Kidney epithelial cell (primary cell): Measurements from ENCODE around the gene SULT1A2. TPM values are rescaled to one million over a fixed set of nuclear protein-coding genes. Genes with fewer than 3 reads are reported as not detected.
"Not testable (repeated sequence)": the region's sequence is repeated elsewhere in the genome, so short reads cannot be mapped to it uniquely, and the experiment has no call there.

Experiments
- DNase-seq: peaks from one replicate; pipeline ENCODE4 v3.0.0-alpha.2; 2010; ENCODE audit warnings: low read depth
- H3K27me3 ChIP-seq: 2 replicates; pipeline ENCODE4 v1.6.0; 2011; ENCODE audit warnings: low read length; ENCODE audit not compliant: control insufficient read depth, insufficient read depth
- H3K36me3 ChIP-seq: 2 replicates; pipeline ENCODE4 v1.5.1; 2011; ENCODE audit warnings: low read length; ENCODE audit not compliant: control insufficient read depth, insufficient read depth
- H3K4me3 ChIP-seq: 2 replicates; pipeline ENCODE4 v1.5.1; 2011; ENCODE audit warnings: low read depth, mild to moderate bottlenecking, control low read depth, low read length
- CTCF ChIP-seq: IDR thresholded peaks from 2 replicates; pipeline ENCODE4 v1.5.1; 2011; ENCODE audit warnings: mild to moderate bottlenecking, moderate library complexity, low read length, control low read depth, inconsistent platforms; ENCODE audit not compliant: insufficient read depth, poor library complexity, severe bottlenecking
- total RNA-seq: library from RNA; depleted of rRNA; stranded (reverse); fragments of >200 nt; gene quantifications from 2 replicates; pipeline ENCODE4 v1.2.3, GENCODE V29; 2015

SULT1A2 gene
- total RNA-seq, 1 donor from 2014 or later, result 0.13 TPM

GRCh38 chr16:28606291-28607115 lies 9.7 kb upstream of the SULT1A2 start:
- no peaks in the 10 kb centered on the region for H3K27me3 ChIP-seq
- TF ChIP-seq CTCF, result no peak
- H3K36me3 ChIP-seq, result no peaks in the 10 kb centered on the region
- H3K4me3 ChIP-seq, result no peak overlapping the region
- DNase-seq, result no peak

- no peak for TF ChIP-seq CTCF
- Histone ChIP-seq H3K27me3 (no peaks in the 10 kb centered on the region), H3K36me3 (no peaks in the 10 kb centered on the region), H3K4me3 (no peak overlapping the region)
- no peak for DNase-seq
Measured at GRCh38 chr16:28604186-28604565, 7.3 kb upstream of the SULT1A2 start.

- TF ChIP-seq CTCF, result no peak
- Histone ChIP-seq H3K36me3 (no peaks in the 10 kb centered on the region), H3K4me3 (no peak overlapping the region), H3K27me3 (no peaks in the 10 kb centered on the region)
- DNase-seq, result no peak
Measured at GRCh38 chr16:28603381-28604185, 6.7 kb upstream of the SULT1A2 start.

GRCh38 chr16:28602529-28602928 lies 5.7 kb upstream of the SULT1A2 start:
- no peak for DNase-seq
- H3K4me3 ChIP-seq, result no peak overlapping the region
- no peaks in the 10 kb centered on the region for H3K27me3 ChIP-seq
- no peak for TF ChIP-seq CTCF
- no peaks in the 10 kb centered on the region for H3K36me3 ChIP-seq

GRCh38 chr16:28602062-28602461 lies 5.2 kb upstream of the SULT1A2 start:
- not testable (repeated sequence) for DNase-seq, H3K4me3 ChIP-seq, H3K36me3 ChIP-seq, H3K27me3 ChIP-seq

- not testable (repeated sequence) for H3K27me3 ChIP-seq, DNase-seq, H3K4me3 ChIP-seq, H3K36me3 ChIP-seq
Measured at GRCh38 chr16:28601589-28601988, 4.7 kb upstream of the SULT1A2 start.

GRCh38 chr16:28600965-28601364 lies 4.1 kb upstream of the SULT1A2 start:
- DNase-seq, H3K36me3 ChIP-seq, H3K4me3 ChIP-seq, H3K27me3 ChIP-seq: not testable (repeated sequence)

- DNase-seq, H3K4me3 ChIP-seq, H3K36me3 ChIP-seq, H3K27me3 ChIP-seq: not testable (repeated sequence)
Measured at GRCh38 chr16:28599377-28600285, 2.8 kb upstream of the SULT1A2 start.
